H7 (cell line): Measurements from ENCODE around the gene AP4M1. TPM values are rescaled to one million over a fixed set of nuclear protein-coding genes. Genes with fewer than 3 reads are reported as not detected.
A peak's percentile ranks its signal among the peaks of the same experiment; 100 is the strongest.

Experiments used
- DNase-seq: peaks from one replicate; pipeline ENCODE4 v3.0.0; 2012
- H3K27me3 ChIP-seq: 2 replicates; pipeline ENCODE4 v1.6.0; 2011; ENCODE audit warnings: mild to moderate bottlenecking, low read length; ENCODE audit not compliant: control insufficient read depth, insufficient read depth
- H3K36me3 ChIP-seq: replicated peaks from 2 replicates; pipeline ENCODE4 v1.5.1; 2011; ENCODE audit warnings: low read length; ENCODE audit not compliant: control insufficient read depth, insufficient read depth
- H3K4me3 ChIP-seq: 2 replicates; pipeline ENCODE4 v1.5.1; 2011; ENCODE audit warnings: low read depth, mild to moderate bottlenecking, control low read depth, low read length, moderate library complexity; ENCODE audit not compliant: insufficient read depth
- total RNA-seq: library from RNA; depleted of rRNA; stranded (reverse); fragments of >200 nt; shearing (Covaris generic); gene quantifications from 2 replicates; pipeline ENCODE4 v1.2.3, GENCODE V29; 2014

AP4M1 gene
- total RNA-seq, 1 experiment from 2014 or later, result 23.3 TPM

GRCh38 chr7:100093054-100093453 is 8.4 kb upstream of the AP4M1 start:
- Histone ChIP-seq H3K36me3 (peaks cover 62% of the 10 kb centered on the region), H3K4me3 (no peak overlapping the region), H3K27me3 (no peaks in the 10 kb centered on the region)
- peak; percentile 13 for DNase-seq

GRCh38 chr7:100093498-100093897 is 7.9 kb upstream of the AP4M1 start:
- H3K27me3 ChIP-seq, result no peaks in the 10 kb centered on the region
- H3K36me3 ChIP-seq, result peaks cover 66% of the 10 kb centered on the region
- peak; percentile 26 for DNase-seq
- H3K4me3 ChIP-seq, result no peak overlapping the region

GRCh38 chr7:100093925-100094486 is 7.4 kb upstream of the AP4M1 start:
- H3K27me3 ChIP-seq, result no peaks in the 10 kb centered on the region
- peaks cover 72% of the 10 kb centered on the region for H3K36me3 ChIP-seq
- no peak overlapping the region for H3K4me3 ChIP-seq
- peak; percentile 21 for DNase-seq

DNA sequence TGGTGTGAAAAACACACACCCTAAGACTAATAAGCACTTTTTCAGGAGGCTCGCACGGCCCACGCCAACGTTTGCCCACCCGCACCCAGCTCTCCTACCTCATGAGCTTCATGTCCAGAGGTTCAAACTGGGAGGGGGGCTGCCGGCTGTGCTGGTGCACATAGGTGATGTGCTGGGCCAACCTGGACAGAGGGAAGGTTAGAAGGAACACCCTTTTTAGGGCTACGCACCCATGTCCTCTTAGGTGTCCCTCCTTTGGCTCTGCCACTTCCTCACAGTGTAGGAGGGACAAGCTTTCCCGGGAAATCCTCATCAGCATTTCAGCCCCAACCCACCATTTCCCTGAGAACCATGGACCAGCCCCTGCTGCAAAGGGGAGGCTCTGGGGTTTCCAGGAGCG is 6.2 kb upstream of the AP4M1 start:
- no peaks in the 10 kb centered on the region for H3K27me3 ChIP-seq
- no peak overlapping the region for H3K4me3 ChIP-seq
- H3K36me3 ChIP-seq, result peaks cover 80% of the 10 kb centered on the region
- peak; percentile 20 for DNase-seq

DNA sequence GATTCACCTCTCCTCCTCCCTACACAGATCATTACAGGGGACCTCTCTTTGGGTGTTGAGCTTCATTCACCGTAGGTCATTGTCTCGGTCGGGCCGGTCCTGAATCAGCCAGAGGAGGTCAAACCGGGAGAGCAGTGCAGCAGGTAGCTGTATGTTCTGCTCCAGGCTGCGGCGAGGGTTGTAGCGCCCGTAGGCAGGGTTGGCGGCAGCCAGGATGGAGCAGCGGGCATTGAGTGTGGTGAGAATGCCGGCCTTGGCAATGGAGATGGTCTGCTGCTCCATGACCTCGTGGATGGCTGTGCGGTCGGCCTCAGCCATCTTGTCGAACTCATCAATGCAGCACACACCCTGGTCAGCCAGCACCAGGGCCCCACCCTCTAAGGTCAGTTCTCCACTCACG is 5.7 kb upstream of the AP4M1 start:
- Histone ChIP-seq H3K36me3 (peaks cover 77% of the 10 kb centered on the region), H3K4me3 (no peak overlapping the region), H3K27me3 (no peaks in the 10 kb centered on the region)
- DNase-seq, result peak; percentile 23

- H3K27me3 ChIP-seq, result no peaks in the 10 kb centered on the region
- DNase-seq, result no peak
- H3K36me3 ChIP-seq, result peaks cover 52% of the 10 kb centered on the region
- no peak overlapping the region for H3K4me3 ChIP-seq
These were observed 2.5 kb upstream of the AP4M1 start for GRCh38 chr7:100098913-100099312.

DNA sequence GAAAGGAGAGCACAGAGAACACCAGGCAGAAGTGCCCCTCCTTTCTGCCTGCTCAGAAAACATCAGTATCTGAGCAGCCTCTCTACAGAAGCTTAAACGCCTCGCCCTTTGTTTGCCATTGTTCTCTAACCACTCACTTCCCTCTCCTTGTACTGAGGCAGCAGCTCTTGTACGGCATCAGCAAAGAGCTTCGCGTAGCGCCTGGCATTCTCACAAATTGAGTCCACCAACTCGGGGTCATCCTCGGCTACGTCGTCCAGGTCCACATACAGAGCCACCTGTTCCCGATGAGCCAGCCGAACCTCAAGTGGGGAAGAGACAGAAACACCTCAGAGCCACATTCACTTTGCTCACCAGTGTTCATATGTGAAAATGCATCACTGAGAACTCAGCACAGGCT is 2.0 kb upstream of the AP4M1 start:
- peak overlapping the region; percentile 99 for H3K4me3 ChIP-seq
- peak; percentile 17 for DNase-seq
- H3K36me3 ChIP-seq, result peaks cover 47% of the 10 kb centered on the region
- no peaks in the 10 kb centered on the region for H3K27me3 ChIP-seq

- Histone ChIP-seq H3K4me3 (peak overlapping the region; percentile 99), H3K27me3 (no peaks in the 10 kb centered on the region), H3K36me3 (peaks cover 38% of the 10 kb centered on the region)
- peak; percentile 98 for DNase-seq
These were observed 925 bp upstream of the AP4M1 start for GRCh38 chr7:100100420-100101015.

DNA sequence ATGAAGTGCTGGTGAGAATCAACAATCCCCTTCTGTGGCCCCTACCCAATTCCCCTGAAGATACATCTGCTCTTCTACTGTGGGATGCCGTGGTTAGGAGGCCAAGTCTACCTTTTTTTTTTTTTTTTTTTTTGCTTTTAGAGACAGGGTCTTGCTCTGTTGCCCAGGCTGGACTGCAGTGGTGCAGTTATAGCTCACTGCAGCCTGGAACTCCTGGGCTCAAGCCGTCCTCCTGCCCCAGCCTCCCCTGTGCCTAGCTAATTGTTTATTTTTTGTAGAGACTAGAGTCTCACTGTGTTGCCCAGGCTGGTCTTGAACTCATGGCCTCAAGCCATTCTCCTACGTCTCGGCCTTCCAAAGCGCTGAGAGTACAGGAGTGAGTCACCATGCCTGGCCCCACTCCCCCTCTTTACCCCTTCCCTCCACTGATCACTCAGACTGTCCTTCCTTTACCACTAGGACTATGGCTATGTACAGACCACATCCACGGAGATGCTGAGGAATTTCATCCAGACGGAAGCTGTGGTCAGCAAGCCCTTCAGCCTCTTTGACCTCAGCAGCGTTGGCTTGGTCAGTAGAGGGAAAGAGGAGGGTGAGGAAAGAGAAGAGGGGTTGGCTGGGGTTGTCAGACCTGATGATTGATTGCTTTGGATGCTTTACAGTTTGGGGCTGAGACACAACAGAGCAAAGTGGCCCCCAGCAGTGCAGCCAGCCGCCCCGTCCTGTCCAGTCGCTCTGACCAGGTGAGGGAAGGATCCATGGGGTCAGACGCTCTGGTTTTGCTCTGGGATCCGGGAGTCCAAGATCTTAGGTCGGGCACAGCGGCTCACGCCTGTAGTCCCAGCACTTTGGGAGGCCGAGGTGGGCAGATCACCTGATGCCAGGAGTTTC is 1.8 kb downstream of the AP4M1 start:
- Histone ChIP-seq H3K27me3 (no peaks in the 10 kb centered on the region), H3K36me3 (peaks cover 30% of the 10 kb centered on the region), H3K4me3 (no peak overlapping the region)
- no peak for DNase-seq

GRCh38 chr7:100105534-100105933 is 4.1 kb downstream of the AP4M1 start:
- no peak overlapping the region for H3K4me3 ChIP-seq
- no peak for DNase-seq
- H3K27me3 ChIP-seq, result no peaks in the 10 kb centered on the region
- peaks cover 24% of the 10 kb centered on the region for H3K36me3 ChIP-seq

DNA sequence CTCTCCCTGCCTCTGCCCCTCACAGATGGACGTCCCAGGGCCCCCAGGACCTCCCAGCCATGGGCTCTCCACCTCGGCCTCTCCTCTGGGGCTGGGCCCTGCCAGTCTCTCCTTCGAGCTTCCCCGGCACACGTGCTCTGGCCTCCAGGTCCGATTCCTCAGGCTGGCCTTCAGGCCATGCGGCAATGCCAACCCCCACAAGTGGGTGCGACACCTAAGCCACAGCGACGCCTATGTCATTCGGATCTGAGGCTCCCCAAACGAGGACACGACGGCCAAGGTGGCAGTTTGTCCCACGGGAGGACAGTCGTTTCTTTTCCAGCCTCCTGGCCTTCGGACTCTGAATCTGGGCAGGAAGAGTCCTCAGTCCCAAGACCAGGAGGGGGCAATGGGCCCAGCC is 5.2 kb downstream of the AP4M1 start:
- H3K4me3 ChIP-seq, result no peak overlapping the region
- DNase-seq, result peak; percentile 25
- H3K27me3 ChIP-seq, result no peaks in the 10 kb centered on the region
- H3K36me3 ChIP-seq, result peaks cover 29% of the 10 kb centered on the region

- H3K36me3 ChIP-seq, result peaks cover 32% of the 10 kb centered on the region
- peak; percentile 49 for DNase-seq
- no peak overlapping the region for H3K4me3 ChIP-seq
- H3K27me3 ChIP-seq, result no peaks in the 10 kb centered on the region
These were observed 5.8 kb downstream of the AP4M1 start for GRCh38 chr7:100107125-100107737.

DNA sequence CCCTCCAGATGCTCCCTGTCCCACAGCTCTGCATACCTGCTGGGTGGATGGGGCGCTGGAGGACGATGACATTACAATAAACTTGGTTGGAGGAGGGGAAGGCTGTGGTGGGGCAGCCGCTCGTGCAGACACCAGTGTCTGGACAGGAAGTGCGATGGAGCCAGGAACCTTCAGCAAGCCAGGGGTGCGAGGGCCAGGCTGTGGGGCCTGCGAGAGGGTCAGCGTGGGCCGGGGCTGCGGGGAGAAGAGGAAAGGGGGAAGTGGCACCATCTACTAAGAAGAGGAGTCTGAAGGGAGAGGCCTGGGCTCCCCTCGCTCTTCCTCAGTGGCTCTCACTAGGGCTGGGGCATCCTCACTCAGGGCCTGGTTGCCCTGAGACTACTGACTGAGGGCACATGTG is 6.4 kb downstream of the AP4M1 start:
- DNase-seq, result no peak
- Histone ChIP-seq H3K4me3 (no peak overlapping the region), H3K27me3 (no peaks in the 10 kb centered on the region), H3K36me3 (peaks cover 35% of the 10 kb centered on the region)

GRCh38 chr7:100109521-100110163 is 8.2 kb downstream of the AP4M1 start:
- no peak for DNase-seq
- no peaks in the 10 kb centered on the region for H3K27me3 ChIP-seq
- peaks cover 41% of the 10 kb centered on the region for H3K36me3 ChIP-seq
- H3K4me3 ChIP-seq, result no peak overlapping the region
